NCI-H2107 treated with DMSO at 0.1 percent for 48 hours (cell line): ENCODE results near the gene PDCL2.
"Not testable (repeated sequence)": the region's sequence is repeated elsewhere in the genome, so short reads cannot be mapped to it uniquely, and the experiment has no call there.

Experiments
- DNase-seq: peaks from one replicate; lab custom pipeline; 2025; ENCODE audit not compliant: unreplicated experiment; lab: John Stamatoyannopoulos, UW

PDCL2 gene

DNA sequence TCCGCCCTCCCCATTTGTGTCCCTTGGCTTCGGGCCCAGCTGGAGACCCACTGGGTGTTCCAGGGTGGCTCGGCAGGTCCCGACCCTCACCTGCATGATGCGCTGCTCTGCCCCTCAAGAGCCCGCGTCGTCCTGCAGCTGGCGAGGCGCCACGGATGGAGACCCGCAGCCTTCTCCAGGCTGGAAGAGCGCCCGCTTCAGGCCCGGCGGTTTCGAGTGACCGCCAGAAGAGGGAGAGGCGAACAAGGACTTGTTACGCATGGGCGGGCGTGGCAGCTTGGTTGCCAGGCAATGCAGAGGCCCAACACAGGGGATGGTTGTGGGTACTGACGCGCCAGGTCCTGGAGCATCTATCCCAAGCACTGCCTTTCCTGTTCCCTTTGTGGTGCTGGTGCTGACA, at the start of gene PDCL2:
PDCL2 (minus strand) TSS at position 232 of the 400 bp plus-strand sequence; CDS start at position 96, 136 bp downstream.
- no peak for DNase-seq

GRCh38 chr4:55637272-55637820, 45.3 kb upstream of the PDCL2 start:
- no peak for DNase-seq

DNA sequence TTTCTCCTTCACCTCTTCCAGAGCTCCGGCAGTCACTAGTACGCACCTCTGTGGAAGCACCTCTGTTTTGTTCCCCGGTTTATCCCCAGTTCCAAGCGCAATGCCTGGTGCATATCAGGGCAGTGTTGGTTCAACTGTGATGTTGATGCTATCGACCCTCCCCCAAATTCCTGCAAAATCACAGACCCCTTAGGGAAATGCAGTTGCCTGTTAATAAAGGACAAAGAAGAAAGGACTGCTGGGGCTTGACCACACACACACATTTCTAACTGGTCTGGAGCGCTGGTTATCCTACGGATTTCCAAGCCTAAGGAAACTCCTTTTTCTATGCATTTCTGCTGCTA, 44.6 kb upstream of the PDCL2 start:
- no peak for DNase-seq

- DNase-seq = no peak
Observed at GRCh38 chr4:55635741-55636655, 44.0 kb upstream of the PDCL2 start, which contains the start of gene NMU. Gene NMU, minus strand, starts transcription at chr4:55636298. Its CDS starts 106 bp downstream, at chr4:55636192.

- DNase-seq = peak; percentile 50
Observed at GRCh38 chr4:55635282-55635681, 43.2 kb upstream of the PDCL2 start.

GRCh38 chr4:55634417-55635128, 42.5 kb upstream of the PDCL2 start:
- no peak for DNase-seq

- DNase-seq = no peak
Observed at GRCh38 chr4:55633903-55634302, 41.9 kb upstream of the PDCL2 start.

DNA sequence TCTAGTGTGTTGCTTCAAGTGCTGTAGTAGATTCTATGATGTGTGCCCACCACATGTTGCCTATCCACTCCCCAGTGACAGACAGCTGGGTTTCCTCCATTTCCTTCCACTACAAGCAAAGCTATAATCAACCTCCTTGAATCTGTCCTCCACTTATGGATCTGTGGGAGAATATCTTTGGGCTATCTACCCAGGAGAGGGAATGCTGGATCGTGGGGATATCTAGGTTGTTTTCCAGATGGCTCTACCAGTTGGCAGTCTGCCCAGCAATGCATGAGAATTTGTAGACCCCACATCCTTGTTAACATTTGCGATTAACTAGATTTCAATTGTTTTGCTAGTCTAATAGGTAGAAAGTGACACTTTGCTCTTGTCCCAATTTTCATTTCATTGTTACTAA, 33.8 kb upstream of the PDCL2 start:
- DNase-seq = no peak

- DNase-seq = not testable (repeated sequence)
Observed at GRCh38 chr4:55624063-55624462, 32.0 kb upstream of the PDCL2 start.

- no peak for DNase-seq
Observed at GRCh38 chr4:55618546-55619143, 26.6 kb upstream of the PDCL2 start.

GRCh38 chr4:55617587-55618197, 25.6 kb upstream of the PDCL2 start:
- DNase-seq = no peak

DNA sequence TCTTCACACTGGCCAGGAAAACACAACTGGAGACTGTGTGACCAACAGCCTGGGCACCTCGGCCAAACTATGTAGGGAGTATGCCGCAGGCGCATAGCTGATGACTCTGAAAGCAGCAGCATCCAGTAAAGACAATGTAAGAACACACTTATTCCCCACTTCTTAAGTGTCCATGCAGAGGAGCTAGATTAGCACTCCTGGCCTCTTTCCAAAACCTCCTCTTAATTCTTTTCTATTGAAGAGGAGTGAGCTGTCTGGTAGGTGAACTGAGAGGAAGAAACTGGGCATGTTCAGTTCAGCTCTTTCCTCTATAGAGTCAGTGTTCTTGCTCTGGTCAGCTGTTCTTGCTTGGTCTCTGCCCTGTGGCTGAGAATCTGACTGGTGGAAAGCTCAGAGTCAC, 23.0 kb upstream of the PDCL2 start:
- no peak for DNase-seq

DNA sequence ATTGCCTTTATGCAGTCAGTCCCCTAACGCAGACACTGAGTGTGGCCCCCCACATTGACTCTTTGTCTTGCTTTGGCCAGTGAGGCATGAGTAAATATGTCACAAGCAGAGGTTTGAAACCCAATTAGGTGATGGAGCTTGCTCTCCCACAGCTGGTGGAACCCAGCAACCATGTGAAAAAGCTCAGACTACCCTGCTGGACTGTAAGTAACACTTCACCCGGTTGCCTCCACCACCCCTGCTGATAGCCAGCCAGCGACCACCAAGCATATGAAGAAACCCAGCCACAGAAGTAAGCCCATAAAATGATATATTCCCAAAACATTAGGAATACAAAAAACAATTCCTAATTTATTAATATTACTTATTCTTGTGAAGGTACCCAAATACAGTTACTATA, 21.6 kb upstream of the PDCL2 start:
- no peak for DNase-seq

DNA sequence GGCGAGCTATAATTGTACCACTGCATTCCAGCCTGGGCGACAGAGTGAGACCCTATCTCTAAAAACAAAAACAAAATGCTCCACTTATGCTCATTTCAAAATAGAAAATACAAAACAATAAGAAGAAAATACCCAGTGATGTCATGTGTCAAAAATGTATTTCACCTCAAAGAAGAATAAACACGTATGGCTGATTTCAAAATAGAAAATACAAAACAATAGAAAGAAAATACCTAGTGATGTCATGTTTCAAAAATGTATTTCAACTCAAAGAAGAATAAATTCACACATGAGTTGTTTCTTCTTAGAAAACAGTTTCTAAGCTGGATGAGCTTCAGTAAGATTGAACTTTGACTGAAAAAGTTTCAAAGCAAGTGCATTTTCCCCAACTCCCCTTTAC, 20.3 kb upstream of the PDCL2 start:
- DNase-seq = no peak

DNA sequence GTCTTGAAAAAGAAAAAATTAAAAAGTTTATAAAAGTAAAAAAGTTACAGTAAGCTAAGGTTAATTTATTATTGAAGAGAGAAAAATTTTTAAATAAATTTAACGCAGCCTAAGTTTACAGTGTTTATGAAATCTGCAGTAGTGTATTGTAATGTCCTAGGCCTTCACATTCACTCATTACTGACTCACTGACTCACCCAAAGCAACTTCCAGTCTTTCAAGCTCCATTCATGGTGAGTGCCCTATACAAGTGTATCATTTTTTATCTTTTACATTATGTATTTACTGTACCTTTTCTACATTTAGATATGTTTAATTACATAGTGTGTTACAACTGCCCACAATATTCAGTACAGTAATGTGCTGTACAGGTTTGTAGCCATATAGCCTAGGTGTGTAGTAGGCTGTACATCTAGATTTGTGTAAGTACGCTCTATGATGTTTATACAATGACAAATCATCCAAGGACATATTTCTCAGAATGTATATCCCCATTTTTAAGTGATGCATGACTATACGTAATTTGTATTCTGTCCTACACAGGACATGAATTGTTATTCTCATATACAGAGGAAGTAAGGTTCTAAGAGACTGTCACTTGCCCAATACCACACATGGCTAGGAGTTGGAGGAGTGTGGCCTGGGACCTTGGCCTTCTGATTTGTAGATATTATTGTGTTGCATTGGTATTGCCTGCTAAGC, 19.5 kb upstream of the PDCL2 start:
- DNase-seq = no peak

GRCh38 chr4:55610381-55610780, 18.3 kb upstream of the PDCL2 start:
- peak; percentile 1 for DNase-seq

- DNase-seq = peak; percentile 37
Observed at GRCh38 chr4:55609393-55609866, 17.4 kb upstream of the PDCL2 start.

DNA sequence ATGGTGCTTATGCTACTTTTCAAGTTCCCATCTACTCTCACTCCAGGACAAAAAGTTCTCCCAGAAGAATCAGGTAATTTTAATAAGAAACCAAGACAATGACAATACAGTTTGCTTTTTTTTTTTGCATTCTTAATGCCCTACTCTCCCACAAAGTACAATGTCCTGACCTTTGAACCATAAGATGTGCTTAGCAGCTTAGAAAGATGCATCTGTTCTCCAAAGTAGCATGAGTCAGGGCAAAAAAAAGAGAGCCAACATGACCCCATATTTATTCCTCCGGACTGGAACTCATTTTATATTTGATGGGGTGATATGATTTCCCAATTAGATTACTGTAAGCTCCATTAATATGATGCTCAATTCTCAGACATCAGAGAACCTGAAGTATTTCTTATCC, 16.5 kb upstream of the PDCL2 start:
- DNase-seq = no peak

- no peak for DNase-seq
Observed at GRCh38 chr4:55604996-55605395, 13.0 kb upstream of the PDCL2 start.

DNA sequence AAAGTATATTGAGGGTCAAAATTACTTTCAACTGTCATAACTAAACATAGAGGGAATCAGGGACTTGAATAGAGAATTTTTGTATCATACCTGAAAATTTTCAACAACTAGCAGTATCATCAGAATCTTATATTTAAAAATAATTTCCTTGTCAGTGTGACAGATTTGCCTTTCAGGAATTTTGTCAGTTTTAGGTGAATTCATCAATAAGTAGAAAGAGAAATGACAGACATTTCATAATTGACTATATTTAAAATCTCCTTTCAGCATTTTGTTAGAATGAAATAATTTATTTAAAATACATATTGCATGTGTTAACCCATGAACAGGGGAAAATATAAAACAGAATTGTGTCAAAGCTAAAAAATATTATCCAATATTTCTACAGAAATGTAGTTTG, 8.6 kb upstream of the PDCL2 start:
- DNase-seq = no peak
